HCT116 (cell line): ENCODE measurements around the gene LHX4. TPM values are rescaled to one million over a fixed set of nuclear protein-coding genes. Genes with fewer than 3 reads are reported as not detected.

Experiments
- ATAC-seq: fragments of 200-7000 bp; cut with Tn5 transposase; 2 replicates; pipeline ENCODE4 v1.9.1; 2020; ENCODE audit warnings: mild to moderate bottlenecking, moderate library complexity
- BruUV-seq: library from RNA; stranded (reverse); fragments of 400-500 nt; replicated peaks from 2 replicates; lab custom pipeline; 2021; lab: Mats Ljungman, UMichigan
- CTCF ChIA-PET: fragments of 300-600 bp; sonication (Branson Sonifier 250); formaldehyde crosslinking; loops from one replicate; lab custom pipeline; 2021; ENCODE audit warnings: antibody characterized with exemption; lab: Charles Lee
- POLR2A ChIA-PET: fragments of 300-600, 350-600 bp; sonication (Branson Sonifier 250); formaldehyde crosslinking; loops from one replicate; lab custom pipeline; 2021; ENCODE audit warnings: antibody characterized with exemption; lab: Charles Lee
- RAD21 ChIA-PET, 2 experiments: fragments of 300-600 bp; sonication (Branson Sonifier 250); formaldehyde crosslinking; loops; one replicate each; lab custom pipeline; 2023; ENCODE audit warnings: low total read pairs in 2 of 2; ENCODE audit not compliant: uncharacterized antibody in 2 of 2, unreplicated experiment in 2 of 2, low non-redundant PET in 1 of 2; lab: Charles Lee
- DNase-seq: peaks from one replicate; pipeline ENCODE4 v3.0.0-alpha.2; 2010; ENCODE audit warnings: low read depth, low spot score
- H2AFZ ChIP-seq: fragments of 200-600 bp; shearing (Covaris generic), sonication (generic); 2 replicates; pipeline ENCODE4 v1.6.1; 2017; ENCODE audit warnings: low read depth, mixed run types, mixed read lengths, antibody characterized with exemption, low read length; ENCODE audit not compliant: poor library complexity, severe bottlenecking
- H3K27ac ChIP-seq: 2 replicates; pipeline ENCODE4 v1.5.1; 2012; ENCODE audit warnings: low read depth, low read length
- H3K27me3 ChIP-seq: fragments of 200-600 bp; sonication (generic); 2 replicates; pipeline ENCODE4 v1.6.1; 2016; ENCODE audit warnings: mixed run types, low read length, mixed read lengths; ENCODE audit not compliant: insufficient read depth
- H3K36me3 ChIP-seq, 2 experiments: fragments of 200-500 bp in 1 of 2; fragments of 200-600 bp in 1 of 2; sonication (Bioruptor generic) in 1 of 2; sonication (generic) in 1 of 2; 2 replicates each; pipeline versions ENCODE4 v1.5.1 to v1.6.1; 2014 to 2016; ENCODE audit warnings: low read length in 2 of 2, inconsistent platforms in 1 of 2, mixed read lengths in 1 of 2, mixed run types in 1 of 2; ENCODE audit not compliant: insufficient read depth in 2 of 2, control insufficient read depth in 1 of 2
- H3K4me1 ChIP-seq, 2 experiments: fragments of 200-600 bp in 1 of 2; sonication (generic) in 1 of 2; 2 replicates each; pipeline versions ENCODE4 v1.5.1 to v1.6.1; 2012 to 2017; ENCODE audit warnings: low read length in 2 of 2, inconsistent platforms in 1 of 2, mild to moderate bottlenecking in 1 of 2, mixed read lengths in 1 of 2, mixed run types in 1 of 2, moderate library complexity in 1 of 2; ENCODE audit not compliant: insufficient read depth in 2 of 2, control insufficient read depth in 1 of 2
- H3K4me2 ChIP-seq: fragments of 200-600 bp; sonication (generic); 2 replicates; pipeline ENCODE4 v1.6.1; 2017; ENCODE audit warnings: mixed run types, low read length, mixed read lengths
- H3K4me3 ChIP-seq, 2 experiments: fragments of 200-600 bp in 1 of 2; sonication (generic) in 1 of 2; replicated peaks in 1 of 2; 2 replicates each; pipeline ENCODE4 v1.5.1; 2011 to 2016; ENCODE audit warnings: low read length in 2 of 2, control low read depth in 1 of 2, low read depth in 1 of 2, mild to moderate bottlenecking in 1 of 2, mixed read lengths in 1 of 2, mixed run types in 1 of 2
- H3K79me2 ChIP-seq: fragments of 200-600 bp; sonication (generic); 2 replicates; pipeline ENCODE4 v1.6.1; 2017; ENCODE audit warnings: mild to moderate bottlenecking, mixed run types, low read length, moderate library complexity, mixed read lengths; ENCODE audit not compliant: insufficient read depth
- H3K9ac ChIP-seq: fragments of 200-600 bp; sonication (generic); 2 replicates; pipeline ENCODE4 v1.6.1; 2016; ENCODE audit warnings: low read length, mixed read lengths
- H3K9me2 ChIP-seq: fragments of 200-600 bp; sonication (generic), shearing (Covaris generic); 2 replicates; pipeline ENCODE4 v1.6.1; 2017; ENCODE audit warnings: mixed run types, mild to moderate bottlenecking, moderate library complexity; ENCODE audit not compliant: insufficient read depth
- H3K9me3 ChIP-seq, 2 experiments: fragments of 200-500 bp in 1 of 2; fragments of 200-600 bp in 1 of 2; sonication (Bioruptor generic) in 1 of 2; sonication (generic) in 1 of 2; 2 replicates each; pipeline ENCODE4 v1.6.1; 2014 to 2017; ENCODE audit warnings: low read length in 2 of 2, mixed read lengths in 2 of 2, inconsistent platforms in 1 of 2, low read depth in 1 of 2, mild to moderate bottlenecking in 1 of 2, mixed run types in 1 of 2, moderate library complexity in 1 of 2; ENCODE audit not compliant: control insufficient read depth in 1 of 2, insufficient read depth in 1 of 2
- H4K20me1 ChIP-seq: fragments of 200-600 bp; sonication (generic), shearing (Covaris generic); 2 replicates; pipeline ENCODE4 v1.6.1; 2017; ENCODE audit warnings: mixed run types, mild to moderate bottlenecking, moderate library complexity; ENCODE audit not compliant: insufficient read depth
- CBX3 ChIP-seq: IDR thresholded peaks from 2 replicates; pipeline ENCODE4 v1.6.1; 2012; ENCODE audit warnings: low read depth
- CEBPB ChIP-seq: IDR thresholded peaks from 2 replicates; pipeline ENCODE4 v1.6.1; 2012; ENCODE audit warnings: low read depth
- CTCF ChIP-seq, 3 experiments: fragments of 200-600 bp in 1 of 3; sonication (generic) in 1 of 3; IDR thresholded peaks in 2 of 3; conservative IDR thresholded peaks in 1 of 3; 2 replicates each; pipeline ENCODE4 v1.5.1; 2012 to 2017; ENCODE audit warnings: low read depth in 2 of 3, low read length in 2 of 3, antibody characterized with exemption in 1 of 3, borderline replicate concordance in 1 of 3, control low read depth in 1 of 3, mild to moderate bottlenecking in 1 of 3, mixed read lengths in 1 of 3, mixed run types in 1 of 3, moderate library complexity in 1 of 3; ENCODE audit not compliant: insufficient read depth in 1 of 3
- ELF1 ChIP-seq: IDR thresholded peaks from 2 replicates; pipeline ENCODE4 v1.6.1; 2012; ENCODE audit warnings: low read depth, borderline replicate concordance
- FOSL1 ChIP-seq: IDR thresholded peaks from 2 replicates; pipeline ENCODE4 v1.6.1; 2012; ENCODE audit warnings: low read depth
- MAX ChIP-seq: IDR thresholded peaks from 2 replicates; pipeline ENCODE4 v1.6.1; 2012
- POLR2A ChIP-seq: IDR thresholded peaks from 2 replicates; pipeline ENCODE4 v1.7.0; 2011; ENCODE audit warnings: borderline replicate concordance; ENCODE audit not compliant: insufficient read depth, insufficient read length; ENCODE audit errors: extremely low read depth
- RAD21 ChIP-seq: IDR thresholded peaks from 2 replicates; pipeline ENCODE4 v1.6.1; 2012; ENCODE audit warnings: low read depth, mild to moderate bottlenecking
- YY1 ChIP-seq: IDR thresholded peaks from 2 replicates; pipeline ENCODE4 v1.6.1; 2011; ENCODE audit warnings: low read length, low read depth, moderate library complexity, mild to moderate bottlenecking; ENCODE audit not compliant: insufficient replicate concordance; ENCODE audit errors: extremely low read depth
- ZFX ChIP-seq: fragments of 450-650 bp; IDR thresholded peaks from 2 replicates; pipeline ENCODE4 v1.6.1; 2017
- ZNF274 ChIP-seq: fragments of 200-500 bp; sonication (Bioruptor generic); IDR thresholded peaks from 2 replicates; pipeline ENCODE4 v1.6.1; 2014; ENCODE audit warnings: mild to moderate bottlenecking, low read depth, low read length, inconsistent platforms
- intact Hi-C: fragments of 100-400 bp; cut with micrococcal nuclease; formaldehyde crosslinking; loops from 2 replicates; pipeline ENCODE4 v1.10.0; 2022
- total RNA-seq: library from RNA; stranded (reverse); gene quantifications from one replicate; pipeline ENCODE4 v1.2.1, GENCODE V29; 2021; ENCODE audit not compliant: unreplicated experiment
- TF ChIP-seq, protein P1 (sequence below): IDR thresholded peaks from 2 replicates; pipeline ENCODE4 v1.6.1; 2012; ENCODE audit warnings: low read depth

Gene LHX4
- total RNA-seq, 1 experiment from 2014 or later: 0.44 TPM

DNA sequence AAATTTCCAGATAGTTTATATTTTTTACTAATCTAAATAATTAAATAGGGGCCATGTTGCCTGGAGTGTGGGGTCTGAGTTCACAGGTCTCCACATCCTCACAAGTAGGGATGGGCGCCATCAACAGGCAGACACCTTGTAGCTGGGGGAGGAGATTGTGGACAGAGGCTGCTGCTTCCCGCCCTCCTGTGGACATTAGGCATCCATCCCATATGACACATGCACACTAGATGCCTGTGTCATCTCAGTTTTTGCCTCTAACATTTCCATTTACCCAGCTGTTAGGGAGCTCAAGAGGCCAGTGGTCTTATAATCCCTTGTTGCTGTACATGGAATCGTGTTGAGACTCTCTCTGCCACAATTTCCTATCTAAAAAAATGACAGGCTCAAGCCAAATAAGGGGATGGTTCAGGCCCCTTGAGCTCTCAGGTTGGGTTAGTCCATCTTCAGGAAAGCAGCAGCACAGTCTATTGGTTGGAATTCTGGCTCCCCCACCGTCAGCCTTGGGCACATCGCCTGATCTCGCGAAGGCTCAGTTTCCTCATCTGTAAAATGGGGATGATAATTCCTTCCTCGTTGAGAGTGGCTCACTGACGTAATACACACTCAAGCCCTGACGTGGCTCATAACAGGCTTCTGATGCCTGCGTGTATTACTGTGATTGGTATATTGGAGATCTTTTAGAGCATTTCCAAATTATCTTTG is 13.6 kb downstream of the LHX4 start:
- Histone ChIP-seq H3K4me3 (no peak overlapping the region), H3K9ac (no peak overlapping the region), H3K27me3 (peaks cover 9% of the 10 kb centered on the region; the same call in 1 of the 2 replicates), H3K36me3 (no peaks in the 10 kb centered on the region), H3K4me1 (peaks cover 0 to 4% of the 10 kb centered on the region in 2 experiments; a peak in 1 of 4 replicates), H3K4me2 (no peak overlapping the region), H3K9me2 (no peaks in the 10 kb centered on the region), H3K79me2 (no peaks in the 10 kb centered on the region), H4K20me1 (no peaks in the 10 kb centered on the region), H3K27ac (no peak overlapping the region), H3K9me3 (no peaks in the 10 kb centered on the region), H2AFZ (peak overlapping the region; percentile 21)
- BruUV-seq: no TSS peak
- ChIA-PET RAD21 (interaction anchor here (1.4 to 1.8 kb wide), 2 partner anchors 55 to 56 kb away, joined by 4 to 5 read pairs; no protein-coding TSS in a partner anchor), CTCF (interaction anchor here (1.2 to 1.8 kb wide), 2 partner anchors 9 to 13 kb away, joined by 3 to 7 read pairs; partner anchors contain the start of gene LHX4), POLR2A (no interaction called here)
- TF ChIP-seq ELF1 (no peak), CTCF (IDR thresholded peaks at IDR 0.05 in 2 of 3, conservative IDR thresholded peaks at IDR 0.05 in 1 of 3; ENCODE audit: borderline replicate concordance in 1 of 3, insufficient read depth in 1 of 3, low read depth in 2 of 3, low read length in 2 of 3) (peak in 2 of 3 experiments; percentile 18 to 56; a peak in 2 of 6 replicates), RAD21 (peak; percentile 45), MAX (peak; percentile 35; the same call in 1 of the 2 replicates)
- ATAC-seq (peak; percentile 88), DNase-seq (no peak)
- intact Hi-C loops: no loop called here

DNA sequence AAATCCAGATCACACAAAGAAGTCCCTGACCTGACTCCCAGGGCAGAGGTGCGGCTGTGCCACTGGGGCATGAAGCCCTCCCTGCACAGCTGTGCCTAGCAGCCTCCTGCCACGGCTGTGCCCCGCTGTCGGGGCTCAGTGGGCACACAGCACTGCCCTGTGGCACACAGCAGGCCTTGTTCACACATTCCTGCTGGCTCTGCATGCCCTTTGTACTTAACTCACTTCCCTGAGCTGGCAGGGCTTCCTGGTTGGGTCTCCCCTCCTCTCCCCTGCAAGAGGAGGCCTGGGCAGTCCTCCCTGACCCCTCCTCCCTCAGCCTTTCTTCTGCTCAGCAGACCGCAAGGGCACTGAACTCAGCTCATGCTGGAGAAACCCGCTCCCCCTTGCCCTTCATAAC is 14.8 kb downstream of the LHX4 start:
- ChIA-PET POLR2A (no interaction called here), RAD21 (interaction anchor here in 1 of 2 experiments (1.4 kb wide), 1 partner anchor 57 kb away, joined by 5 read pairs; no protein-coding TSS in a partner anchor), CTCF (interaction anchor here (1.8 kb wide), 1 partner anchor 8 kb away, joined by 7 read pairs; no protein-coding TSS in a partner anchor)
- H3K9me3 ChIP-seq: no peaks in the 10 kb centered on the region
- TF ChIP-seq ZNF274: no peak
- TF ChIP-seq CEBPB: no peak
- TF ChIP-seq FOSL1: no peak
- no peak for TF ChIP-seq ZFX
- no peak for TF ChIP-seq POLR2A
- TF ChIP-seq, protein P1, sequence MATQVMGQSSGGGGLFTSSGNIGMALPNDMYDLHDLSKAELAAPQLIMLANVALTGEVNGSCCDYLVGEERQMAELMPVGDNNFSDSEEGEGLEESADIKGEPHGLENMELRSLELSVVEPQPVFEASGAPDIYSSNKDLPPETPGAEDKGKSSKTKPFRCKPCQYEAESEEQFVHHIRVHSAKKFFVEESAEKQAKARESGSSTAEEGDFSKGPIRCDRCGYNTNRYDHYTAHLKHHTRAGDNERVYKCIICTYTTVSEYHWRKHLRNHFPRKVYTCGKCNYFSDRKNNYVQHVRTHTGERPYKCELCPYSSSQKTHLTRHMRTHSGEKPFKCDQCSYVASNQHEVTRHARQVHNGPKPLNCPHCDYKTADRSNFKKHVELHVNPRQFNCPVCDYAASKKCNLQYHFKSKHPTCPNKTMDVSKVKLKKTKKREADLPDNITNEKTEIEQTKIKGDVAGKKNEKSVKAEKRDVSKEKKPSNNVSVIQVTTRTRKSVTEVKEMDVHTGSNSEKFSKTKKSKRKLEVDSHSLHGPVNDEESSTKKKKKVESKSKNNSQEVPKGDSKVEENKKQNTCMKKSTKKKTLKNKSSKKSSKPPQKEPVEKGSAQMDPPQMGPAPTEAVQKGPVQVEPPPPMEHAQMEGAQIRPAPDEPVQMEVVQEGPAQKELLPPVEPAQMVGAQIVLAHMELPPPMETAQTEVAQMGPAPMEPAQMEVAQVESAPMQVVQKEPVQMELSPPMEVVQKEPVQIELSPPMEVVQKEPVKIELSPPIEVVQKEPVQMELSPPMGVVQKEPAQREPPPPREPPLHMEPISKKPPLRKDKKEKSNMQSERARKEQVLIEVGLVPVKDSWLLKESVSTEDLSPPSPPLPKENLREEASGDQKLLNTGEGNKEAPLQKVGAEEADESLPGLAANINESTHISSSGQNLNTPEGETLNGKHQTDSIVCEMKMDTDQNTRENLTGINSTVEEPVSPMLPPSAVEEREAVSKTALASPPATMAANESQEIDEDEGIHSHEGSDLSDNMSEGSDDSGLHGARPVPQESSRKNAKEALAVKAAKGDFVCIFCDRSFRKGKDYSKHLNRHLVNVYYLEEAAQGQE: no peak
- no peak for TF ChIP-seq CBX3
- no peak for TF ChIP-seq YY1
- no peak overlapping the region for H3K4me2 ChIP-seq
- no peak overlapping the region for H3K27ac ChIP-seq
- H3K27me3 ChIP-seq: peaks cover 9% of the 10 kb centered on the region; the same call in 1 of the 2 replicates
- H3K4me1 ChIP-seq: peaks cover 0 to 8% of the 10 kb centered on the region in 2 experiments; a peak in 2 of 4 replicates
- no peaks in the 10 kb centered on the region for H3K9me2 ChIP-seq
- no peaks in the 10 kb centered on the region for H3K79me2 ChIP-seq
- no TSS peak for BruUV-seq
- no peaks in the 10 kb centered on the region for H4K20me1 ChIP-seq
- no peak for DNase-seq
- H2AFZ ChIP-seq: no peak overlapping the region
- H3K9ac ChIP-seq: no peak overlapping the region
- intact Hi-C loops: no loop called here
- no peak overlapping the region for H3K4me3 ChIP-seq
- H3K36me3 ChIP-seq: no peaks in the 10 kb centered on the region
- no peak for ATAC-seq
